NK-92 treated with Interleukin-12 subunit alpha and Interleukin-12 subunit beta, amount 100 ng/mL, for 24 hours (cell line): Measurements from ENCODE around the gene CCDC120.
A peak's percentile ranks its signal among the peaks of the same experiment; 100 is the strongest.

Experiments used
- DNase-seq: peaks from one replicate; lab custom pipeline; 2025; lab: John Stamatoyannopoulos, UW

CCDC120 gene, protein sequence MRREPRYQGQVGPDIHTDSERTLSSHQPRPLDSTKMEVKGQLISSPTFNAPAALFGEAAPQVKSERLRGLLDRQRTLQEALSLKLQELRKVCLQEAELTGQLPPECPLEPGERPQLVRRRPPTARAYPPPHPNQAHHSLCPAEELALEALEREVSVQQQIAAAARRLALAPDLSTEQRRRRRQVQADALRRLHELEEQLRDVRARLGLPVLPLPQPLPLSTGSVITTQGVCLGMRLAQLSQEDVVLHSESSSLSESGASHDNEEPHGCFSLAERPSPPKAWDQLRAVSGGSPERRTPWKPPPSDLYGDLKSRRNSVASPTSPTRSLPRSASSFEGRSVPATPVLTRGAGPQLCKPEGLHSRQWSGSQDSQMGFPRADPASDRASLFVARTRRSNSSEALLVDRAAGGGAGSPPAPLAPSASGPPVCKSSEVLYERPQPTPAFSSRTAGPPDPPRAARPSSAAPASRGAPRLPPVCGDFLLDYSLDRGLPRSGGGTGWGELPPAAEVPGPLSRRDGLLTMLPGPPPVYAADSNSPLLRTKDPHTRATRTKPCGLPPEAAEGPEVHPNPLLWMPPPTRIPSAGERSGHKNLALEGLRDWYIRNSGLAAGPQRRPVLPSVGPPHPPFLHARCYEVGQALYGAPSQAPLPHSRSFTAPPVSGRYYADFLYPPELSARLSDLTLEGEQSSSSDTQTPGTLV

DNA sequence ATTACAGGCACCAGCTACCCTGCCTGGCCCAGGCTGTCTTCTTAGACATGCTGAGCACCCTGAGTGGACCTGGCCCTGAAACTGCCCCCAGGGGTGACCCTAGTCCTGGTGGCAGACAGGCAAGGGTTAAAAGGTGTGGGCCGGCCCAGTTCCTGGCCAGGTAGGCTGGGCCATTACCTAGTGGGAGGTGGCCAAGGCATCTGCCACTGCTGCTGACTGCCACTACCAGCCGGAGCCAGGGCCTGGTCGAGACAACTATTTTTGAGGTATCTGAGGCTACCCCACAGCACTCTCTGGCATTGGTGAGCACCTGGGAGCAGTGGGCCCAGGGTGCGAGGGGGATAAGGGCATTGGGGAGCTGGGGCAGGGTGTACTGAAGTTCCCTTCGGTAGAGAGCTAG is at the start of gene CCDC120:
Gene CCDC120 (plus strand): TSS at position 206 of the 400 bp plus-strand sequence. CDS start 3,043 bp downstream, outside the sequence.
- DNase-seq = no peak

DNA sequence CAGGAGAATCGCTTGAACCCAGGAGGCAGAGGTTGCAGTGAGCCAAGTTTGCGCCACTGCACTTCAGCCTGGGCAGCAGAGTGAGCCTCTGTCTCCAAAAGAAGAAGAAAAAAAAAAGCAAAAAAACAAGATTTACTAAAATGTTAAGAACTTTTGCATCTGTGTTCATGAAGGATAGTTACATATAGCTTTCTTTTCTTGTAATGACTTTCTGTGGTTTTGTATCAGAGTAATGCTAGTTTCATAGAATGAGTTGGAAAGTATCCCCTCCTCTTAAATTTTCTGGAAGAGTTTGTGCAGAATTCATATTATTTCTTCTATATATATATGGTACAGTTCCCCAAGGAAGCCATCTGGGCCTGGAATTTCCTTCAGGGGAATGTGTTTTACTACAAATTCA is 39.7 kb upstream of the CCDC120 start:
- DNase-seq = no peak

DNA sequence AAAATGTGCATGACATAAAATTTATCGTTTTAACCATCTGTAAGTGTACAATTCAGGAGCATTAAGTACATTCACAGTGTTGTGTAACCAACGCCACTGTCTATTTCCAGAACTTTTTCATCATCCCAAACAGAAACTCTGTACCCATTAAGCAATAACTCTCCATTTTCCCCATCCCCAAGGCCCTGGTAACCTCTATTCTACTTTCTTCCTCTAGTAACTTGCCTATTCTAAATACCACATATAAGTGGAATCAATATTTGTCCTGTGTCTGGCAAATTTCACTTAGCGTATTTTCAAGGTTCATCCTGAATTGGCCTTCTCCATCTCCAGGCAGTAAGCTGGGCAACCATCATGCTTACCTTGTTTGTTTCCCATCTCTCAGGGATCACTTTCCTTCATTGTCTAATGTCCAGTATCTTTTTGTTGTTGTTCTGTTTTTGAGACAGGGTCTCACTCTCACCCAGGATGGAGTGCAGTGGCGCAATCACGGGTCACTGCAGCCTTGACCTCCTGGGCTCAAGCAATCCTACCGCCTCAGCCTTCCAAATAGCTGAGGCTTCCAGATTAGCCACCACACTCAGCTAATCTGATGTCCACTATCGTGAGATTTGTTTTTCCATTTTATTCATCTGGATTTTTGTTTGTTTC is 39.1 kb upstream of the CCDC120 start:
- DNase-seq = no peak

DNA sequence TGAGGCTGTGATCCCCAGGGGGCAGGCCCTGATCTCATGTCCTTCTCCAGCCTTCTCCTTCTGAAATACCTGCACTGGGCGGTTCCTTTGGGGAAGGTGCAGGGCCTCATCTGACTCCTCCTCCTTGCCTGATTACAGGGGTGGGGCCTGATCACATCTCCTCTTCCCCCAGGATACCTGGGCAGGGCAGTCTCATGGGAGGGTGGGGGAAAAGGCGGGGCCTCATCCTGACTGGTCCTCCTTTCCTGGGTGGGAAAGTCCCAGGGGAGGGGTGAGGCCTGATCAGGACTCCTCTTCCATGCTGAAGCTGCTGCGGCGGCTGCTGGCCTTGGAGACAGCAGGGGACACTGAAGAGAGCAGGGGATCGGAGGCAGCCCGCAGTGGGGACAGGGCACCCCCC is 28.9 kb upstream of the CCDC120 start:
- DNase-seq = no peak

DNA sequence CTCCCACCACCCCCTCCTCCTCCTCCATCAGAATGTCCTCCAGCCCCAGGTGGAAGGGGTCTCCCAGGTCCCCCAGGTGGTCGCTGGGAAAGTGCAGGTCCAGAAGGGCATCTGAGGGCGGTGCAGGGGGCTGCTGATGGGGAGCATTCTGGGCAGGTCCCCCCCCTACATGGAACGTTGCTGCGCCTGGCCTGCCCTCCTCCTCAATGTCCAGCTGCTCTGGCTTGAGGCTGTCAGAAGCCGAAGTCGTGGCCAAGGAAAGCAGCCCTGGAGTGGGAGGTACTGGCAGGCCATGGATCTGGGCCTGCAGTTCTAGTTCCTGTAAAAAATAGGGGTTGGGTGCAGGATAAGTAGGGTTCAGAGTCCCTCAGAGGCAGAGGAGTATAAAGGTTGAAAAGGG is 28.5 kb upstream of the CCDC120 start:
- no peak for DNase-seq

DNA sequence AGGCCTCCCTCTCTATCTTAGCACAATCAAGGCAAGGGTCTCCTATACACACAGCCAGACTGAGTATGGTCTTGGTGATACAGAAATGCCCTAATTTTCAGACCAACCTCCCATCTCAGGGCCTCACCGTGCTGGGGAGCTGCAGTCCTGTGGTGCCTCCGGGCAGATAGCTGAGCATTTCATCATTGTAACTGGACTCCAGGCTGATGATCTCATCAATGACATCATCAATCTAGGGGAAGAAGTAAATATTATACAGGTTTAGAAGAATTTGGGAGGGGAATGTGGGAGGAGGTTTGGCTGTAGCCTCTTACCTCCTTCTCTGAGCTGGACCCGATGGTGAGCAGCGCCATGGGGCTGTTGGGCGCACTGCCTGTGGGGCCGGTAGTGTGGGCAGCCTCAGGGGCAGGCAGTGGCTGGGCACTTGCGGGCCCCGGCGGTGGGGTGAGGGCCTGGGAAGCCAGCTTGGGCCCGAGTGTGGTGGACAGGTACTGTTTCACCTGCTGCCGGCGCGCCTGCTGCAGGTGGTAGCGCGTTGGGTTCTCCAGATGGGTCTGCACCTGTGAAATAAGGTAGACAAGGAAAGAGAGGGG is 20.8 kb upstream of the CCDC120 start:
- no peak for DNase-seq

DNA sequence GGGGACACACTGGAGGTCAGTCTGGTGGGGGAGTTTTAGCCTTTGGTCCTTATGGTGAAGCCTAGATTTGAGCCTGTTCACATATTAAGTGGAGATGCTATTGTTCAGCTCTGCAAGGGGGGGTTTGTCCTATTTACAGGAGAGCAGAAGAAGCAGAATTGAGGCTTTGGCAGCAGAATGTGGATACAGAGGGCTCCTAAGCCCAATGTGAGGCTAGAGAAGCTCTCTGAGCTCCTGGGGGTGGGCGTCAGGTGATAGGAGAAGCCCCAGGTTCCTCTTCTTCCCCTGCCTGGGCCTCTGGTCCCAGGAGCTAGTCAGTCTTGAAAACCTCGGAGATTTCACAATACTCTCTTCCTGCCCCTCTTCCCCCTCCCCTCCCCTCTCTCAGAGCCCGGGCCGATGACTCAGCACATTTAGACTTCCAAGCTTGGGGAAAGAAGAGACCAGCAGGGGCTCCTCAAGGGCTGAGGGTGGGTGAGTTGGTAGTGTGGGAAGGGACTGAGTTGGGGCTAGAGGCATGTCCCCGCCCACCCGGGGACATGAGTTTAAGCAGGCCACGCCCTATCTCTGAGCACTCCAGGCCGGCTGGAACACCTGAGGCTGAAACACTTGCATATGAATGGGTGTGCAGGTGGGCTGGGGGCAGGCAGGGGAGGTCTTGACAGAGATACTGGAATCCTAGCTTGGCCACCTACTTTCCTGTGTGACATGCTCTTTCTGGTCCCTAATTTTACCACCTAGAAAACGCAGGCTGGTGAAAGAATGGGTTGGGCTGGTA is 19.0 kb upstream of the CCDC120 start:
- peak; percentile 68 for DNase-seq

DNA sequence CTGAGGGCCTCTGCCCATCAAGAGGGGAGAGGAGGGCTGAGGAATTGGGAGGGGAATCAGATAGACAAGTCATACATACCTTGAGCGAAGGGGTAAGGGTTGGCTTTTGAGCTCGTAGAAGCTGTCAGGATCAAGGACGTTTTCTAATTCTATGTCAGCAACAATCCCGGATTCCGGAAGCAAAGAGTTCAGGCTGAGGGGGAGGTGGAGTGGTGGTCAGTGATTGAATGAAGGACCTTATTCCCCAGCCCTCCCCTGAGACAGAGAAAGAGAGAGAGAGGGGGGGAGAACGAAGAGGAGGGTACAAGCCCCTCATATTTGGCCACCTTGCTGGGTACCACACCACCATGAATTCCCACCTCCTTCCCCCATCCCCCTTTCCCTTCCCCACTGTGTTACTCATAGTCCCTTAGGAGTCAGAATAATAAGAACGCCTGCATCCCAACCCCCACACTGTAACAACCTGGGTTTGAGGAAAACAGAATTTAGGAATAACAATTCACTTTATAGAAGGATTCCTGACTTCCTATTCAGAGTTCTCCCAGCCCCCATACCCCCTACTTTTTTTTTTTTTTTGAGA is 18.3 kb upstream of the CCDC120 start:
- DNase-seq = no peak

DNA sequence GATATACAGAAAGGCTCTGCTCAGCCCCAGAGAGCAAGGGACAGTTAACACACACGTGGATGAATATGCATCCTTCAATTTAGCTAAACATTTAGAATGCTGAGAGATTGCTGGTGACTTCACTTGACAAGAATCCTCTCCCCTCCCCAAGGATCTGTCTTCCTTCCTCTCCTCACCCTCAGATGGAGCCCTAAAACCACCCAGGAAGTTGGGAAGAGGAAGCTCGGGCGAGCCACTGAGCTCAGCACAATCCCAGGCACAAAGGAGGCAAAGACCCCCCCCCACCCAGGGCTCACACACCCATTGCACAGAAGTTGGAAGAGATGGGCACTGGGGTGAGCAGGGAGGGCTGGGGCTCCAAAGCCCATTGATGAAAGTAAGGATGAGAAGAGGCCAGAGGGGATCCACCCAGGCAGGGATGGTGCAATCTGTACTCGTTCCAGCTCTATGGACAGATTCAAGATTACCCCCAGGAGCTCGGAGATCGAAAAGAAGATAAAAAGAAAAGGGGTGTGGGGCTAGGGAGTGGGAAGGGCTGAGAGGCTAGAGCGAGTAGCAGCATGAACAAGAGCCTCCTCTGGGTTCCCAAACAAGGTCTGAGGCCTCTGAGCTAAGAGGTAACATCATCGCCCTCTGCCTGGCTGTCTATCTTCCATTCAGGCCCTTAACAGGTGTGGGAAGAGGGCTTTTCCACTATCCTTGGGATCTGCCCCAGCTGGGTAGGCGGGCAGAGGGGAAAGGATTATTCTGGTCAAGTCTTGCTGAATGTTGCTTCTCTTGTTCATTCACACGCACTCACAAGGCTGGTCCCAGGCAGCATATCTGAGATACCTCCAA is 16.8 kb upstream of the CCDC120 start:
- no peak for DNase-seq

DNA sequence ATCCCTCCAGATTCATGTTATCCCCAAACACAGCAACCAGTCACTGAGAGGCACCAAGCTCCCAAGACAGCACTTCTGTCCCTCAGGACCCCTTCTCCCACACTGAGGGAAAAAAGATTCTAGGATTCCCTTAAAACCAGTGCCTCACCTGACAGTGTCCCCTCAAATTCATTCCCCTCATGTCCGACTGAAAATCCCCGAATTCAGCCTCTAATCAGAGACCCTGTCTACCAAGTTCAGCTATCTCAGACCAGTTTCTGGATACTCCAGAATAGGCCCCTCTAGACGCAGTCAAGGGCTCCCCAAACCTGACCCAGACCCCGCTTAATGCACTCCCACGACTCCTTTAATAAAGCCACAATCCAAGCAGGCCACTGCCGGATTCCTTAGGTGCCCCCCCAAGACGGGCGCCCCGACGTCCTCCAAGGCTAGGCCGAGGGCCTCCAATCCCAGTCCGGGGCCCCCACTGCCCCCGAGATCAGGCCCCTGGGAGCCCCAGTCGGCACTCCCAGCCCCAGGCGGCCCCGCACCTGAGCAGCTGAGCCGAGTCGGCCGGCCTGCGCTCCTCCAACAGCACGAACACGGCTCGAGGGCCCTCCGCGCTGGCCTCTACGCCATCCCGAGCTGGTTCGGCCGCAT is 16.1 kb upstream of the CCDC120 start:
- no peak for DNase-seq

DNA sequence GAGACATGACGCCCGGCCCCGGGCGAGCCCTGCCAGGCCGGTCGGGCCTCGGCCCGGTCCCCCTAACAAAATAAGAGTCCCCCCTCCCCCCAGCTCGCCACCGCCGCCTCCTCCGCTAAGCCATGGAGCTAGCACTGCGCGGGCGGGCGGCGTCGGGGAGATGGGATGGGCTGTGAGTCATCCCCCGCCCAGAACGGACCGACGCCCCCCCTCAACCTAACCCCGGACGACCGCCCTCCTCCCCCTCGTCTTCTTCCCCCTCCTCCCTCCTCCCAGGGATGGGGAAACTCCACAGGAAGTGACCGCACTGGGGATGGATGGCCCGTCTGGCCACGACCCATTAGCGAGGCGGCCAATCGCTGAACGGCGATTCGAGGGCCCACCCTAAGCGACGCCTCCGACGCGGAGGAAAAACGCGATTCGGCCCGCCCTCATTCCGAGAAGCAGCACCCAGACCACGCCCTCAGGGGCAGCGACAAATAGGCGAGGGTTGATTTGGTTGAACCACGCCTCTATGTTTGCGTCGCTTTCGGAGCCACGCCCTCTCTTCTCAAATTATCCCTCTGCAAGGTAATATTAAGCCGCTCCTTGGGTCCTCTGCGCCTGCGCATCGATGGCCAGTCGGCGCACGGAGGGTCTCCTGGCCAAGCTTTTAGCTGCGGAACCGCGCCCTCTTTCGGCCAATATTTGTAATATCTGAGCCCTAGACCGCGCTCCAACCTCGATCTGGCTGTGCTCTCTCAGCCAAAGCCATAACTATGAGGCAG is 15.4 kb upstream of the CCDC120 start, which contains the start of gene TFE3:
Gene TFE3 (minus strand): TSS at position 138 of the 767 bp plus-strand sequence. CDS start 131 bp downstream, at position 7.
- peak; percentile 97 for DNase-seq

DNA sequence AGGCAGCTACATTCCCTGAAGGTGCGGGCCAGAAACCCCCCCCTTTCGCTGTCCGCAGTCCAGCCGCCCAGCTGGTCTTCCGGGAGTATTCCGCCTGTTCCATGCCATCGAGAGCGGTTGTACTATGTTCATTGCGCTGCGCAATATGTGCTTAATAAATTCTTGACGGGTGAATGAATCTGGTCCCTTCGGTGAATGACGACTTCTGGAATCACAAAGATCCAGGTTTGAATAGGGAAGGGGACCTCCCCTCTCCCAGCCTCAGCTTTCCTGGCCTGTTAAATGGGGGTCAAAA is 14.9 kb upstream of the CCDC120 start:
- DNase-seq = no peak

DNA sequence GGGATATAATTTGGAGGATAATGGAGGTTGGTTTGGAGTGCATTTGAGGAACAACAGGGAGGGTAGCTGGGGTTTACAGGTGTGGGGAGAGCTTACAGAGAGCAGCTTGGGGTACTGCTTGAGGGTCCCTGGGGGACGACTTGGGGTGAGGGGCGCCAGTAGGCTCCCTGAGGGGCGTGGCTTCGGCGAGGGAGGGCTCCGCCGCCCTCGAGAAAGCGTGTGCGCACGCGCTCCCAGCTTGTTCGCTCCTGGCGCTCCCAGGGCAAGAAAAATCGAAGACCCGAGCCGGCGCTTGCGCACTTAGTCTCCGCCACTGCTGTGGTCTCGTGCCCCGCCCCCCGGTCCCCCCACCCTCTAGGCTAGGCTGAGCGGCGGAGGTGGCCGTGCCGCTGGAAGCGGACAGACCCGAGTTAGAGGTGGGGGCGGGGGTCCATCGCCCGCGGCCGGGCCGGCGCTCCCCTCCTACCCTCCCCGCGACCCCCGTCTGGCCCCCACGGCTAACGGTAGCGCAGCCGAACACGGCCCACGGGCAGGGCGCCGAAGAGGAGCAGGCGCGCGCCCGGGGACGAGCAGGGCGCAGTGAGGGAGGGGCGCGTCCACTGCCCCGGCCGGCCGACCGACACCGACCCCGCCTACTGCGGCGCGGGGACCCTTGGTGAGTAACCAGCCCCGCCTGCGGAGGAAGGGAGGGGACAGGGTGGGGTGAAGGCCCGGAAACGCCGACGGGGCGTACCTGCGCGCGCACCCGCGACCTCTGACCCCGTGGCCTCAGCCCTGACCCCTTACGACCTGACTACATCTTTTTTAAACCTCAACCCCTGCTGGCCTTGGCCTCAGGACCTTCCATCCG is 5.4 kb upstream of the CCDC120 start:
- DNase-seq = peak; percentile 70

DNA sequence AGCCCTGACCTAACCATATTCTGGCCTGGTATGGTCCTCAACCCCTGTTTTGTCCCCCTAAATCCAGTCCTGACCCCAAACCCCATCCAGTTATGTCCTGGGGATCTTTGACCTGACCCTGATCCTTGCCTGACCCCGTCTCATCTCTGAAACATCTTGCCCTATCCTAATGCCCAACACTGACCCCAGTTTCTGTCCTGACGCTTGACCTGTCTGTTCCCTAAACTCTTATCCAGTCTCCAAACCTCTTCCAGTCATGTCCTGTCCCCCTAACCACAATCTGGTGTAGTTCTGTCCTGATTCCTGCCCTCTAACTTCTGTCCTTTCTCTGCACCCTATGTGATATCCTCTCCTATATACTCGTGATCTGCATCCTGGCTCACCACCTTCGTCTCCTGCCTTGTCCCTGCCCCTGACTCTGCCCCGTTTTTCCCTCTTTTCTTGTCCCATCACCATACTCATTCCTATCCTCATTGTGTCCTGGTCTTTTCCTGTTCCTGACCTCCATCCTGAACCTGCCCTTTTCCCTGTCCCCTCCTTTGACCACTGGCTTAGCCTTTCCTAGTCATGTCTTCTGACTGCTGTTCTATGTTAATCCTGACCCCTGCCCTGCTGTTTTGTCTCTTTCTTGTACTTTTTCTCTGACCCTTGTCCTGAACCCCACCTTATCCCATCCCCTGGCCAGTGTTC is 4.6 kb upstream of the CCDC120 start:
- no peak for DNase-seq

DNA sequence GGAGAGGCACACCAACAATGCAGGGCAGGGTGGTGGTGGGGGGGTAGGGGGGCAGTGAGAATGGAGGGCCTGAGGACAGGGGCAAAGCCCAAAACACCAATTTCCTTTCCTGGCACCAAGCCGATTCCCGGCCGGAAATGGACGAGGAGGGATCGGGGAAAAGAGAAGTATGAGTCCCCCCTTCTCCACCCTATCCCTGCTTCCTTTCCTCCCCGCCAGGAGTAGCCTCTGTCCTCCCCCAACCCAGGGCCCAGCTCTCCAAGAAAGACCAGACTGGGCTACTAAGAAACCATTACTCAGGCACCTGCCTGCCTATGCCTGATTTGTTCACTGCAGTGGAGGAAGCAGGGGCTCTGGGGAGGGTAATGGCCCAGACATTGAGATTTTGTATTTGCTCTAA is 402 bp downstream of the CCDC120 start:
- no peak for DNase-seq

DNA sequence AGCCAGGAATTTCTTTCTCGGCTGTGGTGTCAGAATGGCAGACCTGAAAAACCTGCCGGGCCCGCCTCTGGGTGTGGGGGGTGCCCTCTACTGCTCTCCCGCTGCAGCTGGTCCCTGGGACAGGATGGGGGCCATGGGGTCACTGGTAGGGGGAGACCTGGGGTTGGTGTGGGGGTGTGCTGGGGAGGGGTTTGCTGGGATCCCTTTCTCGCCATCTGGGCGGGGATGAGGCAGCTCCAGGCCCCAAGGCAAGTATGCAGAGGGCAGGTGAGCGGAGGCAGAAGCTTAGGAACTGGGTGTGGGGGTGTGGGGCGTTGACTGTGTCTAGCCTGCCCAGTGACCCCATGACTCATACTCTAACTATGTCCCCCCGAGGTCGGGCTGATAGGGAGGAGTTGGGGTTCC is 884 bp downstream of the CCDC120 start:
- no peak for DNase-seq

DNA sequence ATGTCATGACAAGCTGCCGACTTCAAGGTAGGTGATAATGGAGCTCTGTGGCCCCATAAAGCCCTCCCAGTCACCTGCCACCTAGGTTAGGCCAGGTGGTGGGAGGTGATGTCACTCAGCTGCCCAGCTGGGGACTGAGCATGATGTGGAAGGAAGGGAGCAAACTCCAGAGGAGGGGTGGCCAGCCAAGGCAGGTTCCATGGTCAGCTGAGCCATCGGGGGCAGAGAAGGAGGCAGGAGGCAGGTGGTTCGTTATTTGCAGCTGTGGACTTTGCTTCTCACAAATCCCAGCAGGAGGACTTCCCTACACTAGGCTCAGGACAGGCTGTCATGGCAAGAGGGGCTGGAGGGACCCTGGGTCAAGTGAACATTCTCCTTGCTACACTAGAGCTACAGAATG is 2.1 kb downstream of the CCDC120 start:
- DNase-seq = no peak

DNA sequence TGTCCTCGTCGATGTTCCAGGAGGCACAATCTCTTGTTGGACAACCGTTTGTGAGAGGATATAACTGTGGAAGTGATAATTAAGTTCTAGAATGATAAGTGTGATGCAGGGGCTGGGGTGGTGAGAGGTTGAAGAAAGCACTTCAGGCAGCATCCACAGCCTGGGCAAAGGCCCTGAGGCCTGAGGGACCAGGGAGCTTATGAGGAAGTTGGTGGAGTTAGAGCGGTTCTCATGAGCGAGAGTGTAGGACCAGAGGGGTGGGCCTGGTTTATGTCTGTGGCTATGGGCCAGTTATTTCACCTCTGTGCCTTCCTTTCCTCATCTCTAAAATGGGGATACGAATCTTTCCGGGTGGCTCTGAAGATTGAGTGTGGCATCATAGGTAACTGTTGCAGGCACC is 2.7 kb downstream of the CCDC120 start:
- no peak for DNase-seq
